Tibial nerve (tissue), 4 donors: Measurements from ENCODE around the gene NEUROD2.

ENCODE experiments used
- CTCF ChIP-seq, 5 experiments: fragments of 200-600 bp in 3 of 5; fragments of 450-650 bp in 2 of 5; sonication (generic) in 3 of 5; IDR thresholded peaks; one replicate each; pipeline ENCODE4 v1.5.1; 2016 to 2019; ENCODE audit warnings: antibody characterized with exemption in 5 of 5, mild to moderate bottlenecking in 3 of 5, moderate library complexity in 2 of 5
- EP300 ChIP-seq, 2 donors: sonication (generic); formaldehyde crosslinking; IDR thresholded peaks; one replicate each; pipeline ENCODE4 v1.6.1; 2017; ENCODE audit warnings: antibody characterized with exemption in 2 of 2, mild to moderate bottlenecking in 1 of 2
- POLR2A ChIP-seq, 2 donors: fragments of 450-650 bp; IDR thresholded peaks; one replicate each; pipeline ENCODE4 v1.6.1; 2017; ENCODE audit warnings: antibody characterized with exemption in 2 of 2, mild to moderate bottlenecking in 2 of 2, moderate library complexity in 2 of 2

- no peak for TF ChIP-seq EP300 (IDR thresholded peaks at IDR 0.05)
- no peak for TF ChIP-seq CTCF (IDR thresholded peaks at IDR 0.05)
- TF ChIP-seq POLR2A (IDR thresholded peaks at IDR 0.05), result no peak
Observed at GRCh38 chr17:39606434-39607056, 1.2 kb downstream of the NEUROD2 start.
